Measurements from ENCODE around the gene IGFBP3.

Gene IGFBP3

GRCh38 chr7:45923290-45923689, 2.2 kb upstream of the IGFBP3 start:
- in situ Hi-C loops (cut with MboI; ENCODE audit: low sequenced_read_pairs): loop anchor here (25.0 kb wide), 1 partner anchor 1164 kb away; no protein-coding TSS in a partner anchor

GRCh38 chr7:45922810-45923209, 1.7 kb upstream of the IGFBP3 start:
- in situ Hi-C loops (cut with MboI; ENCODE audit: low sequenced_read_pairs): loop anchor here (25.0 kb wide), 1 partner anchor 1164 kb away; no protein-coding TSS in a partner anchor

GRCh38 chr7:45921699-45922519, 837 bp upstream of the IGFBP3 start:
- in situ Hi-C loops (cut with MboI; ENCODE audit: low sequenced_read_pairs): loop anchor here (25.0 kb wide), 1 partner anchor 1165 kb away; no protein-coding TSS in a partner anchor

GRCh38 chr7:45921381-45921698, 268 bp upstream of the IGFBP3 start:
- in situ Hi-C loops (cut with MboI; ENCODE audit: low sequenced_read_pairs): loop anchor here (25.0 kb wide), 1 partner anchor 1166 kb away; no protein-coding TSS in a partner anchor

GRCh38 chr7:45919993-45920459, 1.0 kb downstream of the IGFBP3 start:
- in situ Hi-C loops (cut with MboI; ENCODE audit: low sequenced_read_pairs): loop anchor here (25.0 kb wide), 1 partner anchor 1167 kb away; no protein-coding TSS in a partner anchor

GRCh38 chr7:45919231-45919784, 1.8 kb downstream of the IGFBP3 start:
- in situ Hi-C loops (cut with MboI; ENCODE audit: low sequenced_read_pairs): loop anchor here (25.0 kb wide), 1 partner anchor 1168 kb away; no protein-coding TSS in a partner anchor

GRCh38 chr7:45918556-45918955, 2.5 kb downstream of the IGFBP3 start:
- in situ Hi-C loops (cut with MboI; ENCODE audit: low sequenced_read_pairs): loop anchor here (25.0 kb wide), 1 partner anchor 1169 kb away; no protein-coding TSS in a partner anchor

- in situ Hi-C loops (cut with MboI; ENCODE audit: low sequenced_read_pairs): loop anchor here (25.0 kb wide), 1 partner anchor 1170 kb away; no protein-coding TSS in a partner anchor
Measured at GRCh38 chr7:45917658-45918057, 3.4 kb downstream of the IGFBP3 start.

- in situ Hi-C loops (cut with MboI; ENCODE audit: low sequenced_read_pairs): loop anchor here (25.0 kb wide), 1 partner anchor 1170 kb away; no protein-coding TSS in a partner anchor
Measured at GRCh38 chr7:45917064-45917463, 4.0 kb downstream of the IGFBP3 start.

- in situ Hi-C loops (cut with MboI; ENCODE audit: low sequenced_read_pairs): loop anchor here (25.0 kb wide), 1 partner anchor 1172 kb away; no protein-coding TSS in a partner anchor
Measured at GRCh38 chr7:45915606-45916005, 5.5 kb downstream of the IGFBP3 start.

- in situ Hi-C loops (cut with MboI; ENCODE audit: low sequenced_read_pairs): loop anchor here (25.0 kb wide), 1 partner anchor 1172 kb away; no protein-coding TSS in a partner anchor
Measured at GRCh38 chr7:45914911-45915310, 6.2 kb downstream of the IGFBP3 start.

GRCh38 chr7:45912972-45913371, 8.1 kb downstream of the IGFBP3 start:
- in situ Hi-C loops (cut with MboI; ENCODE audit: low sequenced_read_pairs): loop anchor here (25.0 kb wide), 1 partner anchor 1174 kb away; no protein-coding TSS in a partner anchor

- in situ Hi-C loops (cut with MboI; ENCODE audit: low sequenced_read_pairs): loop anchor here (25.0 kb wide), 1 partner anchor 1176 kb away; no protein-coding TSS in a partner anchor
Measured at GRCh38 chr7:45911311-45911710, 9.8 kb downstream of the IGFBP3 start.

- in situ Hi-C loops (cut with MboI; ENCODE audit: low sequenced_read_pairs): loop anchor here (25.0 kb wide), 1 partner anchor 1176 kb away; no protein-coding TSS in a partner anchor
Measured at GRCh38 chr7:45910855-45911254, 10.2 kb downstream of the IGFBP3 start.

- in situ Hi-C loops (cut with MboI; ENCODE audit: low sequenced_read_pairs): loop anchor here (25.0 kb wide), 1 partner anchor 1178 kb away; no protein-coding TSS in a partner anchor
Measured at GRCh38 chr7:45909561-45909960, 11.5 kb downstream of the IGFBP3 start.

GRCh38 chr7:45902820-45903219, 18.3 kb downstream of the IGFBP3 start:
- in situ Hi-C loops (cut with MboI; ENCODE audit: low sequenced_read_pairs): loop anchor here (25.0 kb wide), 1 partner anchor 1184 kb away; no protein-coding TSS in a partner anchor

- in situ Hi-C loops (cut with MboI; ENCODE audit: low sequenced_read_pairs): loop anchor here (25.0 kb wide), 1 partner anchor 1186 kb away; no protein-coding TSS in a partner anchor
Measured at GRCh38 chr7:45901566-45901965, 19.5 kb downstream of the IGFBP3 start.

- in situ Hi-C loops (cut with MboI; ENCODE audit: low sequenced_read_pairs): no loop called here
Measured at GRCh38 chr7:45898222-45898621, 22.9 kb downstream of the IGFBP3 start.

- in situ Hi-C loops (cut with MboI; ENCODE audit: low sequenced_read_pairs): no loop called here
Measured at GRCh38 chr7:45897042-45897690, 23.9 kb downstream of the IGFBP3 start.

GRCh38 chr7:45894665-45895062, 26.4 kb downstream of the IGFBP3 start:
- in situ Hi-C loops (cut with MboI; ENCODE audit: low sequenced_read_pairs): no loop called here

Data from HL-60/S4 treated with retinoic acid at 250 ng/mL for 4 days and 3 days (cell line).